ENCODE results near the gene PLEKHO2.

DNA sequence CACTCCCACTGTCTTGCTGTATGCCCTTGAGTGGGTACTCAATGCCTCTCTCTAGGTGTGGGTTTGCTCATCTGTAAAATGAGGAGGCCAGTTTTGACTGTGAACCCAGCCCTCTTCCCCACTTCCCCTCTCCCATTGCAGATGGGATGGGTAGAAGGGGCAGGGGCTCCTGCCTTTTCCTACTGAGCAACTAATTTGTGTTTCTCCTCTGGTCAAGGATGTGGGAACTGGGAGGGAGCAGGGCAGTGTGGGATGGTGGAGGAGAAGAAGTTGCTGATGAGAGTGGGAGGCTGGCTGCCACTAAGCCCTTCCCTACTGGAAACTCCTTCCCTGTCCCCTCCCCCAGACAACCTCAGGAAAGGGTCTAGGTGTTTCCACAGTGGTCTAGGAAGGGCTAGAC lies 49.8 kb downstream of the PLEKHO2 start:
- TF ChIP-seq EP300 (IDR thresholded peaks at IDR 0.05) (no peak), POLR2A (IDR thresholded peaks at IDR 0.05) (no peak)
- TF ChIP-seq, protein P1, sequence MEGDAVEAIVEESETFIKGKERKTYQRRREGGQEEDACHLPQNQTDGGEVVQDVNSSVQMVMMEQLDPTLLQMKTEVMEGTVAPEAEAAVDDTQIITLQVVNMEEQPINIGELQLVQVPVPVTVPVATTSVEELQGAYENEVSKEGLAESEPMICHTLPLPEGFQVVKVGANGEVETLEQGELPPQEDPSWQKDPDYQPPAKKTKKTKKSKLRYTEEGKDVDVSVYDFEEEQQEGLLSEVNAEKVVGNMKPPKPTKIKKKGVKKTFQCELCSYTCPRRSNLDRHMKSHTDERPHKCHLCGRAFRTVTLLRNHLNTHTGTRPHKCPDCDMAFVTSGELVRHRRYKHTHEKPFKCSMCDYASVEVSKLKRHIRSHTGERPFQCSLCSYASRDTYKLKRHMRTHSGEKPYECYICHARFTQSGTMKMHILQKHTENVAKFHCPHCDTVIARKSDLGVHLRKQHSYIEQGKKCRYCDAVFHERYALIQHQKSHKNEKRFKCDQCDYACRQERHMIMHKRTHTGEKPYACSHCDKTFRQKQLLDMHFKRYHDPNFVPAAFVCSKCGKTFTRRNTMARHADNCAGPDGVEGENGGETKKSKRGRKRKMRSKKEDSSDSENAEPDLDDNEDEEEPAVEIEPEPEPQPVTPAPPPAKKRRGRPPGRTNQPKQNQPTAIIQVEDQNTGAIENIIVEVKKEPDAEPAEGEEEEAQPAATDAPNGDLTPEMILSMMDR (IDR thresholded peaks at IDR 0.05): no peak
